H1 (cell line): ENCODE results near the gene NUMB. TPM values are rescaled to one million over a fixed set of nuclear protein-coding genes. Genes with fewer than 3 reads are reported as not detected.

Experiments used
- CBX5 ChIP-seq: fragments of 300-800, 300-1000 bp; sonication (generic); IDR thresholded peaks from 2 replicates; pipeline ENCODE4 v1.7.1; 2016; ENCODE audit warnings: antibody characterized with exemption, low read length, low read depth
- CHD2 ChIP-seq: IDR thresholded peaks from 2 replicates; pipeline ENCODE4 v1.6.1; 2012; ENCODE audit warnings: low read length, improper control_type of control experiment
- CHD7 ChIP-seq: fragments of 300-600 bp; sonication (generic); IDR thresholded peaks from 2 replicates; pipeline ENCODE4 v1.7.1; 2012; ENCODE audit warnings: low read length, moderate library complexity, mild to moderate bottlenecking, inconsistent platforms; ENCODE audit not compliant: insufficient replicate concordance
- PHF8 ChIP-seq: fragments of 200-600 bp; sonication (generic); conservative IDR thresholded peaks from 2 replicates; pipeline ENCODE4 v1.7.1; 2012; ENCODE audit warnings: low read depth, mild to moderate bottlenecking, inconsistent platforms, low read length, moderate library complexity
- RBBP5 ChIP-seq: IDR thresholded peaks from 2 replicates; pipeline ENCODE4 v1.7.1; 2012; ENCODE audit warnings: low read depth, mild to moderate bottlenecking, inconsistent platforms, low read length, moderate library complexity, borderline replicate concordance
- SP2 ChIP-seq: IDR thresholded peaks from 2 replicates; pipeline ENCODE4 v1.6.1; 2012; ENCODE audit warnings: mild to moderate bottlenecking, low read length, inconsistent platforms
- TAF7 ChIP-seq: optimal IDR thresholded peaks from 2 replicates; pipeline ENCODE3; 2011; ENCODE audit warnings: low read depth, mild to moderate bottlenecking, inconsistent platforms, low read length, moderate library complexity, borderline replicate concordance
- YY1 ChIP-seq: IDR thresholded peaks from 2 replicates; pipeline ENCODE4 v1.6.1; 2011; ENCODE audit warnings: low read depth, mild to moderate bottlenecking, low read length
- polyA plus RNA-seq, 7 experiments: library from polyadenylated mRNA; depleted of rRNA in 3 of 7; stranded (reverse) in 5 of 7; unstranded in 2 of 7; fragments of >200 nt in 5 of 7; fragments of 200-250 nt in 2 of 7; gene quantifications; 1 replicate in 5 of 7; 2 replicates in 1 of 7; 4 replicates in 1 of 7; pipeline versions ENCODE4 v1.2.1 to v1.2.3, GENCODE V29; 2011 to 2013; ENCODE audit warnings: missing spikeins in 2 of 7, mixed read lengths in 2 of 7
- total RNA-seq: library from RNA; stranded (reverse); fragmentation: NEBNext Ultra II Directional; extraction: Animal tissue kit (Norgen Biotek cat#: 25700); gene quantifications from 2 replicates; pipeline ENCODE4 v1.2.1, GENCODE V29; 2021

NUMB gene
- total and polyA plus RNA-seq, 2 of the 8 experiments (the other 6 are each of a cell fraction or from before 2014, with no cell fraction given) = 54.3 to 78.1 TPM

GRCh38 chr14:73264080-73264884 is 194.1 kb downstream of the NUMB start (continued):
- TF ChIP-seq CHD7 = no peak
- TF ChIP-seq CHD2 = no peak
- no peak for TF ChIP-seq RBBP5
- no peak for TF ChIP-seq TAF7
- no peak for TF ChIP-seq SP2
- TF ChIP-seq CBX5 = no peak
- no peak for TF ChIP-seq YY1
- TF ChIP-seq PHF8 = no peak
